H9 (cell line): Measurements from ENCODE around the gene ACTN1. TPM values are rescaled to one million over a fixed set of nuclear protein-coding genes. Genes with fewer than 3 reads are reported as not detected.

Experiments used
- DNase-seq: peaks from one replicate; pipeline ENCODE4 v3.0.0-alpha.2; 2017
- H2AFZ ChIP-seq: one replicate; pipeline ENCODE4 v1.6.1; 2013; ENCODE audit warnings: mild to moderate bottlenecking, low read length, control low read depth, moderate library complexity
- H2AK5ac ChIP-seq: 2 replicates; pipeline ENCODE4 v1.6.1; 2013; ENCODE audit warnings: low read length, control low read depth, mixed read lengths; ENCODE audit not compliant: insufficient read length
- H2BK120ac ChIP-seq: one replicate; pipeline ENCODE4 v1.6.1; 2013; ENCODE audit warnings: low read depth, mild to moderate bottlenecking, low read length, control low read depth, inconsistent platforms; ENCODE audit not compliant: poor library complexity, severe bottlenecking
- H2BK12ac ChIP-seq: 2 replicates; pipeline ENCODE4 v1.6.1; 2013; ENCODE audit warnings: low read length, control low read depth, mixed read lengths, low read depth; ENCODE audit not compliant: insufficient read length
- H2BK15ac ChIP-seq: 2 replicates; pipeline ENCODE4 v1.6.1; 2013; ENCODE audit warnings: low read depth, low read length, control low read depth
- H2BK20ac ChIP-seq: one replicate; pipeline ENCODE4 v1.6.1; 2013; ENCODE audit warnings: low read depth, mild to moderate bottlenecking, low read length, control low read depth, inconsistent platforms; ENCODE audit not compliant: poor library complexity, severe bottlenecking
- H2BK5ac ChIP-seq: 2 replicates; pipeline ENCODE4 v1.6.1; 2013; ENCODE audit warnings: low read length, control low read depth, mixed read lengths; ENCODE audit not compliant: insufficient read length
- H3K14ac ChIP-seq: 2 replicates; pipeline ENCODE4 v1.6.1; 2013; ENCODE audit warnings: low read length, control low read depth; ENCODE audit not compliant: insufficient read depth
- H3K18ac ChIP-seq: 2 replicates; pipeline ENCODE4 v1.6.1; 2013; ENCODE audit warnings: low read depth, mild to moderate bottlenecking, mixed read lengths, low read length, control low read depth; ENCODE audit not compliant: insufficient read length
- H3K23ac ChIP-seq: 2 replicates; pipeline ENCODE4 v1.6.1; 2013; ENCODE audit warnings: low read length, control low read depth, mixed read lengths, low read depth; ENCODE audit not compliant: insufficient read length
- H3K23me2 ChIP-seq: 2 replicates; pipeline ENCODE4 v1.6.1; 2013; ENCODE audit warnings: low read depth, mild to moderate bottlenecking, mixed read lengths, low read length, control low read depth; ENCODE audit not compliant: insufficient read length, poor library complexity, severe bottlenecking
- H3K27ac ChIP-seq: 2 replicates; pipeline ENCODE4 v1.5.1; 2013; ENCODE audit warnings: low read length, control low read depth, mixed read lengths, low read depth; ENCODE audit not compliant: insufficient read length
- H3K27me3 ChIP-seq: 2 replicates; pipeline ENCODE4 v1.6.1; 2013; ENCODE audit warnings: low read length, control low read depth, inconsistent platforms; ENCODE audit not compliant: insufficient read depth
- H3K4ac ChIP-seq: 2 replicates; pipeline ENCODE4 v1.6.1; 2013; ENCODE audit warnings: low read depth, mild to moderate bottlenecking, control low read depth, inconsistent platforms, low read length, moderate library complexity
- H3K4me1 ChIP-seq: 2 replicates; pipeline ENCODE4 v1.6.1; 2013; ENCODE audit warnings: low read length, control low read depth, inconsistent platforms; ENCODE audit not compliant: insufficient read depth
- H3K4me2 ChIP-seq: 2 replicates; pipeline ENCODE4 v1.6.1; 2013; ENCODE audit warnings: low read length, control low read depth, mixed read lengths; ENCODE audit not compliant: insufficient read length, insufficient read depth
- H3K56ac ChIP-seq: 2 replicates; pipeline ENCODE4 v1.6.1; 2013; ENCODE audit warnings: low read depth, mild to moderate bottlenecking, mixed read lengths, low read length, control low read depth; ENCODE audit not compliant: insufficient read length
- H3K79me1 ChIP-seq: 2 replicates; pipeline ENCODE4 v1.6.1; 2013; ENCODE audit warnings: low read depth, mild to moderate bottlenecking, moderate library complexity, low read length, control low read depth, inconsistent platforms; ENCODE audit not compliant: insufficient read depth, poor library complexity, severe bottlenecking
- H3K79me2 ChIP-seq: 2 replicates; pipeline ENCODE4 v1.6.1; 2013; ENCODE audit warnings: low read length, control low read depth, inconsistent platforms; ENCODE audit not compliant: insufficient read depth
- H3K9ac ChIP-seq: 2 replicates; pipeline ENCODE4 v1.6.1; 2013; ENCODE audit warnings: low read length, control low read depth, mixed read lengths; ENCODE audit not compliant: insufficient read length; ENCODE audit errors: extremely low read depth
- H3K9me3 ChIP-seq: one replicate; pipeline ENCODE4 v1.6.1; 2013; ENCODE audit warnings: low read depth, low read length, inconsistent platforms; ENCODE audit not compliant: control insufficient read depth
- H3T11ph ChIP-seq: one replicate; pipeline ENCODE4 v1.6.1; 2013; ENCODE audit warnings: mild to moderate bottlenecking, low read length, control low read depth, inconsistent platforms
- H4K20me1 ChIP-seq: one replicate; pipeline ENCODE4 v1.6.1; 2013; ENCODE audit not compliant: control insufficient read depth, insufficient read length, insufficient read depth
- H4K5ac ChIP-seq: 2 replicates; pipeline ENCODE4 v1.6.1; 2013; ENCODE audit warnings: low read depth, mild to moderate bottlenecking, mixed read lengths, low read length, control low read depth; ENCODE audit not compliant: insufficient read length
- H4K8ac ChIP-seq: replicated peaks from 2 replicates; pipeline ENCODE4 v1.6.1; 2013; ENCODE audit warnings: low read length, control low read depth, mixed read lengths, low read depth; ENCODE audit not compliant: insufficient read length
- H4K91ac ChIP-seq: 2 replicates; pipeline ENCODE4 v1.6.1; 2013; ENCODE audit warnings: low read depth, mild to moderate bottlenecking, moderate library complexity, mixed read lengths, low read length, control low read depth; ENCODE audit not compliant: insufficient read length
- H3K27ac Mint-ChIP-seq, 3 experiments: 2 replicates in 2 of 3; 3 replicates in 1 of 3; pipeline ENCODE4 v1.8.0; 2020 to 2021; ENCODE audit warnings: mixed read lengths in 3 of 3, mild to moderate bottlenecking in 1 of 3, moderate library complexity in 1 of 3
- H3K27me3 Mint-ChIP-seq: 2 replicates; pipeline ENCODE4 v1.8.0; 2021; ENCODE audit warnings: low read depth, mild to moderate bottlenecking, moderate library complexity, mixed read lengths
- H3K36me3 Mint-ChIP-seq, 3 experiments: 2 replicates in 2 of 3; 3 replicates in 1 of 3; pipeline ENCODE4 v1.8.0; 2020 to 2021; ENCODE audit warnings: low read depth in 3 of 3, mixed read lengths in 3 of 3; ENCODE audit not compliant: insufficient read depth in 1 of 3
- H3K4me1 Mint-ChIP-seq, 2 experiments: 2 replicates each; pipeline ENCODE4 v1.8.0; 2020; ENCODE audit warnings: mixed read lengths in 2 of 2
- H3K4me3 Mint-ChIP-seq, 2 experiments: 2 replicates in 1 of 2; 3 replicates in 1 of 2; pipeline ENCODE4 v1.8.0; 2020 to 2021; ENCODE audit warnings: mild to moderate bottlenecking in 2 of 2, mixed read lengths in 2 of 2, moderate library complexity in 1 of 2
- H3K9me3 Mint-ChIP-seq, 2 experiments: 2 replicates in 1 of 2; 3 replicates in 1 of 2; pipeline ENCODE4 v1.8.0; 2020; ENCODE audit warnings: mild to moderate bottlenecking in 2 of 2, mixed read lengths in 2 of 2, moderate library complexity in 1 of 2
- CTCF ChIP-seq: fragments of 200-600 bp; sonication (generic); conservative IDR thresholded peaks from 3 replicates; pipeline ENCODE4 v1.8.0; 2021; ENCODE audit warnings: antibody characterized with exemption, mild to moderate bottlenecking
- WGBS: extraction: QIAGEN DNeasy Blood & Tissue Kit; methylation state at CpG from one replicate; pipeline ENCODE4 v1.1.7; 2013; ENCODE audit warnings: missing lambda C conversion rate, low lambda C conversion rate, mixed read lengths; ENCODE audit not compliant: insufficient read length; ENCODE audit errors: extremely low coverage; 5-methylcytosine and 5-hydroxymethylcytosine counted together
- total RNA-seq: library from RNA; stranded (reverse); gene quantifications from 2 replicates; pipeline ENCODE4 v1.2.1, GENCODE V29; 2021

ACTN1 gene
- total RNA-seq, 1 experiment from 2014 or later: 219 TPM

- no peak for DNase-seq
- Mint-ChIP-seq H3K27me3 (no peaks in the 10 kb centered on the region), H3K9me3 (0 out of 5 replicates have a peak, but pooled peaks cover 0 to 3% of the 10 kb centered on the region in 2 experiments), H3K27ac (peak overlapping the region; percentile 72 to 91 (median 84); a peak in 6 of 7 replicates), H3K36me3 (peaks cover 23 to 37% (median 24%) of the 10 kb centered on the region in 3 experiments), H3K4me3 (no peak overlapping the region), H3K4me1 (peaks cover 40 to 46% of the 10 kb centered on the region in 2 experiments)
- no peak overlapping the region for H3K9ac ChIP-seq
- H4K91ac ChIP-seq: no peak overlapping the region
- H2BK120ac ChIP-seq: no peak overlapping the region
- no peak overlapping the region for H4K5ac ChIP-seq
- no peak overlapping the region for H3K27ac ChIP-seq
- H4K20me1 ChIP-seq: no peaks in the 10 kb centered on the region
- H3K56ac ChIP-seq: no peak overlapping the region
- no peak overlapping the region for H3K4me2 ChIP-seq
- no peak overlapping the region for H4K8ac ChIP-seq
- no peak overlapping the region for H3K4ac ChIP-seq
- peaks cover 6% of the 10 kb centered on the region for H3K79me1 ChIP-seq
- H3T11ph ChIP-seq: no peak overlapping the region
- H3K23ac ChIP-seq: no peak overlapping the region
- no peak overlapping the region for H2BK15ac ChIP-seq
- no peak overlapping the region for H2AFZ ChIP-seq
- H2BK12ac ChIP-seq: no peak overlapping the region
- no CpG with 5 or more reads among the region's 22 CpGs for whole genome bisulfite sequencing
- H3K4me1 ChIP-seq: no peaks in the 10 kb centered on the region
- no peak overlapping the region for H2BK5ac ChIP-seq
- H3K14ac ChIP-seq: no peak overlapping the region
- H3K79me2 ChIP-seq: peaks cover 22% of the 10 kb centered on the region; the same call in 1 of the 2 replicates
- H3K9me3 ChIP-seq: no peaks in the 10 kb centered on the region
- H3K23me2 ChIP-seq: no peaks in the 10 kb centered on the region
- H3K18ac ChIP-seq: no peak overlapping the region
- H2AK5ac ChIP-seq: no peak overlapping the region
- H2BK20ac ChIP-seq: no peak overlapping the region
- no peak for TF ChIP-seq CTCF
- no peaks in the 10 kb centered on the region for H3K27me3 ChIP-seq
These were observed 50.1 kb downstream of the ACTN1 start for GRCh38 chr14:68928770-68929550.
